ENCODE data around the gene PRAMEF1.

- TF ChIP-seq SUZ12 (IDR thresholded peaks at IDR 0.05): no peak
- no peak for TF ChIP-seq SP1 (IDR thresholded peaks at IDR 0.05)
- no peak for TF ChIP-seq BHLHE40 (IDR thresholded peaks at IDR 0.05; ENCODE audit: borderline replicate concordance)
- no peak for TF ChIP-seq TARDBP (IDR thresholded peaks at IDR 0.05)
- TF ChIP-seq L3MBTL2 (conservative IDR thresholded peaks at IDR 0.05): no peak
- no peak for TF ChIP-seq LEF1 (IDR thresholded peaks at IDR 0.05; ENCODE audit: borderline replicate concordance)
- no peak for TF ChIP-seq ZNF384 (IDR thresholded peaks at IDR 0.05)
- no peak for TF ChIP-seq FOXA1 (IDR thresholded peaks at IDR 0.05)
- TF ChIP-seq FOXK2 (IDR thresholded peaks at IDR 0.05): no peak
These were observed 27.2 kb upstream of the PRAMEF1 start for GRCh38 chr1:12764016-12764415.
